ENCODE data around the gene LRP1. TPM values are rescaled to one million over a fixed set of nuclear protein-coding genes. Genes with fewer than 3 reads are reported as not detected.

The LRP1 gene
- polyA plus RNA-seq, 1 donor (not counting 4 experiments of a cell fraction or from before 2014, with no cell fraction given), result 4.9 TPM

DNA sequence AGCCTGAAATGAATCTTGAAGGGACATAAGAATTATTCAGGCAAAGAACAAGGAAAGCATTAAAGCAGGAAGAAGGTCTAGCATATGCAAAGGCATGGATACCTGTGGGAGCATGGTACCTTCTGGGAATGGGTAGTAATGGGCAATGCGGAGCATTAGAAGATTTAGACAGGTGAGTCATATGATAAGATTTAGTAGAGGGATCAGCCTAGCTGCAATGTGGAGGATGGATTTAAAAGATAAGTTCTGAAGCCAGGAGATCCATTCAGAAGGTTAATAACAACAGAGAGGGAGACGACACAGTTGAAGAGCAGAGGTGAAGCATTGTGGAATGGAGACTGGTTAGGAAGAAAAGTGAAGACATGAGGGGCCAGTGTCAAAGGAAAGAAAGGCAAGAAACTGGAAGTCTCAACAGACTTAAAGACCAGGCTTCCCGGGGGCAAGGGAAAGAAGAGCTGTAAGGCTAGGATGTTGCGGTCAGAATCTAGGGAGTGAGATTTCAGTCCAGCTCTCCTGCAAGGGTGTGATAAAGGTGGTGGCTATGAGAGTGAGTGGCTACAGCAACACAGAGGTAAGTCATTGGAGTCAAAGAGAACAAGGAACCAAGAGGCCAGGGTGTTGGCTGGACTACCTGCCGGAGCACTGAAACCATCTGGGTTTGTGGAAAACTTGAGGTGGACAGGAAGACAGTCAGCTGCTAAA, 11.6 kb upstream of the LRP1 start:
- Histone ChIP-seq H2AFZ (ENCODE audit: control insufficient read depth, low read length) (no peak overlapping the region), H3K27me3 (ENCODE audit: control insufficient read depth, extremely low read depth, insufficient read depth, low read length) (no peaks in the 10 kb centered on the region), H3K4me2 (ENCODE audit: control insufficient read depth, extremely low read depth, insufficient read depth, low read depth, low read length) (no peak overlapping the region), H3K9ac (ENCODE audit: control insufficient read depth, extremely low read depth, insufficient read depth, low read length) (no peak overlapping the region), H3K79me2 (ENCODE audit: control insufficient read depth, insufficient read depth, low read length) (no peaks in the 10 kb centered on the region), H3K4me1 (ENCODE audit: control insufficient read depth, extremely low read depth, insufficient read depth, low read length) (peaks cover 32% of the 10 kb centered on the region), H3K9me3 (ENCODE audit: control insufficient read depth, low read depth, low read length) (no peaks in the 10 kb centered on the region), H3K27ac (ENCODE audit: control insufficient read depth, insufficient read depth, low read length) (no peak overlapping the region), H4K20me1 (ENCODE audit: control insufficient read depth, extremely low read depth, insufficient read depth, low read length) (no peaks in the 10 kb centered on the region), H3K9me1 (ENCODE audit: control insufficient read depth, extremely low read depth, insufficient read depth, low read length) (no peaks in the 10 kb centered on the region), H3K36me3 (ENCODE audit: control insufficient read depth in 2 of 2, extremely low read depth in 1 of 2, insufficient read depth in 2 of 2, low read length in 2 of 2) (no peaks in the 10 kb centered on the region), H3K4me3 (ENCODE audit: control insufficient read depth in 2 of 3, extremely low read depth in 1 of 3, insufficient read depth in 2 of 3, low read depth in 1 of 3, low read length in 3 of 3) (no peak overlapping the region)
- dilution Hi-C loops (cut with MboI; ENCODE audit: extremely low pct_ligation_motif_present, low sequenced_read_pairs), result no loop called here
- DNase-seq (ENCODE audit: low read depth, low spot score) (no peak), FAIRE-seq (no peak)
- TF ChIP-seq, protein P1, sequence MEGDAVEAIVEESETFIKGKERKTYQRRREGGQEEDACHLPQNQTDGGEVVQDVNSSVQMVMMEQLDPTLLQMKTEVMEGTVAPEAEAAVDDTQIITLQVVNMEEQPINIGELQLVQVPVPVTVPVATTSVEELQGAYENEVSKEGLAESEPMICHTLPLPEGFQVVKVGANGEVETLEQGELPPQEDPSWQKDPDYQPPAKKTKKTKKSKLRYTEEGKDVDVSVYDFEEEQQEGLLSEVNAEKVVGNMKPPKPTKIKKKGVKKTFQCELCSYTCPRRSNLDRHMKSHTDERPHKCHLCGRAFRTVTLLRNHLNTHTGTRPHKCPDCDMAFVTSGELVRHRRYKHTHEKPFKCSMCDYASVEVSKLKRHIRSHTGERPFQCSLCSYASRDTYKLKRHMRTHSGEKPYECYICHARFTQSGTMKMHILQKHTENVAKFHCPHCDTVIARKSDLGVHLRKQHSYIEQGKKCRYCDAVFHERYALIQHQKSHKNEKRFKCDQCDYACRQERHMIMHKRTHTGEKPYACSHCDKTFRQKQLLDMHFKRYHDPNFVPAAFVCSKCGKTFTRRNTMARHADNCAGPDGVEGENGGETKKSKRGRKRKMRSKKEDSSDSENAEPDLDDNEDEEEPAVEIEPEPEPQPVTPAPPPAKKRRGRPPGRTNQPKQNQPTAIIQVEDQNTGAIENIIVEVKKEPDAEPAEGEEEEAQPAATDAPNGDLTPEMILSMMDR (optimal IDR thresholded peaks at IDR 0.05 in 1 of 3, IDR thresholded peaks at IDR 0.05 in 1 of 3, conservative IDR thresholded peaks at IDR 0.05 in 1 of 3; ENCODE audit: extremely low read depth in 1 of 3, insufficient read depth in 2 of 3, low read length in 3 of 3), result no peak
- TF ChIP-seq EZH2 (IDR thresholded peaks at IDR 0.05; ENCODE audit: low read length), result no peak

DNA sequence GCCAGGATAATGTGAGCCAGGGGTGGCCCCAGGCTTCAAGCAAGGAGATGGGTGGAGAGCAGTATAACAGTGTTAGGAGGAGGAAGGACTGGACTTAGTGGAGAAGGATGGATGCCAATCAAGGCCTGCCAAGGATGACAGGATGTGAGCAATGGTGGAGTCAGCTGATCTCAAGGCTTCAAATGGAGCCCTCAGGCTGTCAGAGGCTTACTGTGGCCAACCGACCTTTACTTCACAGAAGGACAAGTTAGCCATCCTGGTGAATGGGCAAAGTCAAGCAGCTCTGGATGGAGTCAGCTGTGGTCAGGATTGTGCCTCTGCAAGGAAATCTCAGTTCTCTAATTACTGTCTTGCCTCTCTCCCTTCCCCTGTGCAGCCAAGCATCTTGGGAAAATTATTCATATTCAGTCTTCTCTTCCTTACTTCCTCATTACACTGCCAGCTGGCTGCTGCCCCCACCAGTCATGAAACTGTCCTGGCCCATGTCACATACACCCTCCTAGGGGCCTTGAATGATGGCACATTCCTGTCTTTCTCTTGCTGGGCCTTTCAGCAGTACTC, 9.5 kb upstream of the LRP1 start:
- H3K9me1 ChIP-seq (ENCODE audit: control insufficient read depth, extremely low read depth, insufficient read depth, low read length), result no peaks in the 10 kb centered on the region
- TF ChIP-seq, protein P1 (optimal IDR thresholded peaks at IDR 0.05 in 1 of 3, IDR thresholded peaks at IDR 0.05 in 1 of 3, conservative IDR thresholded peaks at IDR 0.05 in 1 of 3; ENCODE audit: extremely low read depth in 1 of 3, insufficient read depth in 2 of 3, low read length in 3 of 3), result peak in 1 of 3 experiments; percentile 7
- no peak for TF ChIP-seq EZH2 (IDR thresholded peaks at IDR 0.05; ENCODE audit: low read length)
- H3K4me3 ChIP-seq (ENCODE audit: control insufficient read depth in 2 of 3, extremely low read depth in 1 of 3, insufficient read depth in 2 of 3, low read depth in 1 of 3, low read length in 3 of 3), result no peak overlapping the region
- peak overlapping the region; percentile 31 for H3K4me2 ChIP-seq (ENCODE audit: control insufficient read depth, extremely low read depth, insufficient read depth, low read depth, low read length)
- peak overlapping the region; percentile 18 for H2AFZ ChIP-seq (ENCODE audit: control insufficient read depth, low read length)
- no peaks in the 10 kb centered on the region for H3K27me3 ChIP-seq (ENCODE audit: control insufficient read depth, extremely low read depth, insufficient read depth, low read length)
- H4K20me1 ChIP-seq (ENCODE audit: control insufficient read depth, extremely low read depth, insufficient read depth, low read length), result no peaks in the 10 kb centered on the region
- no peaks in the 10 kb centered on the region for H3K36me3 ChIP-seq (ENCODE audit: control insufficient read depth in 2 of 2, extremely low read depth in 1 of 2, insufficient read depth in 2 of 2, low read length in 2 of 2)
- peaks cover 21% of the 10 kb centered on the region for H3K4me1 ChIP-seq (ENCODE audit: control insufficient read depth, extremely low read depth, insufficient read depth, low read length)
- H3K9me3 ChIP-seq (ENCODE audit: control insufficient read depth, low read depth, low read length), result no peaks in the 10 kb centered on the region
- FAIRE-seq (peak; percentile 86), DNase-seq (ENCODE audit: low read depth, low spot score) (peak; percentile 66)
- H3K79me2 ChIP-seq (ENCODE audit: control insufficient read depth, insufficient read depth, low read length), result no peaks in the 10 kb centered on the region
- H3K9ac ChIP-seq (ENCODE audit: control insufficient read depth, extremely low read depth, insufficient read depth, low read length), result no peak overlapping the region
- peak overlapping the region; percentile 53 for H3K27ac ChIP-seq (ENCODE audit: control insufficient read depth, insufficient read depth, low read length)
- dilution Hi-C loops (cut with MboI; ENCODE audit: extremely low pct_ligation_motif_present, low sequenced_read_pairs), result no loop called here
